K562 (cell line): Measurements from ENCODE around the gene MAST3. TPM values are rescaled to one million over a fixed set of nuclear protein-coding genes. Genes with fewer than 3 reads are reported as not detected.
A peak's percentile ranks its signal among the peaks of the same experiment; 100 is the strongest.

Experiments
- ARNT ChIP-seq, 2 experiments: fragments of 450-650 bp; IDR thresholded peaks; 2 replicates each; pipeline ENCODE4 v1.6.1; 2016; ENCODE audit warnings: mild to moderate bottlenecking in 1 of 2
- CC2D1A ChIP-seq: fragments of 450-650 bp; IDR thresholded peaks from 2 replicates; pipeline ENCODE4 v1.6.1; 2017; ENCODE audit warnings: mild to moderate bottlenecking
- DPF2 ChIP-seq: fragments of 450-650 bp; IDR thresholded peaks from 2 replicates; pipeline ENCODE4 v1.6.1; 2016
- ELF1 ChIP-seq: fragments of 200-800 bp; sonication (Bioruptor generic); IDR thresholded peaks from 2 replicates; pipeline ENCODE4 v1.6.1; 2016; ENCODE audit warnings: missing genetic modification characterization, missing compliant biosample characterization
- ELF2 ChIP-seq: fragments of 250-450 bp; sonication (Bioruptor Pico); IDR thresholded peaks from 2 replicates; pipeline ENCODE4 v1.5.0; 2021; ENCODE audit warnings: mild to moderate bottlenecking
- ERF ChIP-seq: fragments of 450-650 bp; formaldehyde crosslinking; IDR thresholded peaks from 2 replicates; pipeline ENCODE4 v1.4.0; 2020; ENCODE audit warnings: mild to moderate bottlenecking, mixed read lengths
- GTF2F1 ChIP-seq: IDR thresholded peaks from 2 replicates; pipeline ENCODE4 v1.6.1; 2011; ENCODE audit warnings: low read depth, low read length, improper control_type of control experiment
- HDAC1 ChIP-seq, 2 experiments: fragments of 450-650 bp; IDR thresholded peaks; 2 replicates each; pipeline ENCODE4 v1.6.1; 2016 to 2017; ENCODE audit warnings: inconsistent platforms in 1 of 2, mild to moderate bottlenecking in 1 of 2, moderate library complexity in 1 of 2
- MAZ ChIP-seq, 2 experiments: fragments of 450-650 bp in 1 of 2; sonication (generic) in 1 of 2; formaldehyde crosslinking; IDR thresholded peaks in 1 of 2; conservative IDR thresholded peaks in 1 of 2; 2 replicates each; pipeline versions ENCODE4 v1.4.0 to v1.5.0; 2020; ENCODE audit warnings: mild to moderate bottlenecking in 1 of 2, missing genetic modification reagents in 1 of 2
- MBD2 ChIP-seq: sonication (generic); IDR thresholded peaks from 2 replicates; pipeline ENCODE4 v1.6.1; 2016; ENCODE audit warnings: low read depth, borderline replicate concordance
- NR2F6 ChIP-seq: fragments of 450-650 bp; formaldehyde crosslinking; IDR thresholded peaks from 2 replicates; pipeline ENCODE4 v1.4.0; 2020; ENCODE audit warnings: mild to moderate bottlenecking
- POLR2G ChIP-seq: fragments of 200-400 bp; formaldehyde crosslinking; IDR thresholded peaks from 2 replicates; pipeline ENCODE4 v1.6.1; 2017; ENCODE audit warnings: low read depth, mild to moderate bottlenecking, antibody characterized with exemption, low read length, moderate library complexity
- RAD21 ChIP-seq, 2 experiments: fragments of 250-450 bp in 1 of 2; fragments of 450-650 bp in 1 of 2; sonication (Bioruptor Pico) in 1 of 2; formaldehyde crosslinking in 1 of 2; IDR thresholded peaks in 1 of 2; conservative IDR thresholded peaks in 1 of 2; 2 replicates each; pipeline versions ENCODE4 v1.4.0 to v1.8.0; 2020 to 2022; ENCODE audit warnings: mild to moderate bottlenecking in 2 of 2, moderate library complexity in 1 of 2
- SETDB1 ChIP-seq: IDR thresholded peaks from one replicate; pipeline ENCODE4 v1.6.1; 2012; ENCODE audit warnings: low read length, control low read depth, inconsistent platforms
- SMC3 ChIP-seq: conservative IDR thresholded peaks from 2 replicates; pipeline ENCODE4 v1.6.1; 2011; ENCODE audit warnings: low read depth, low read length, improper control_type of control experiment; ENCODE audit not compliant: insufficient read depth
- SPI1 ChIP-seq: IDR thresholded peaks from 2 replicates; pipeline ENCODE4 v1.6.1; 2011; ENCODE audit warnings: low read depth, low read length, control low read depth, borderline replicate concordance
- ZNF224 ChIP-seq: sonication (generic); formaldehyde crosslinking; IDR thresholded peaks from 2 replicates; pipeline ENCODE4 v1.8.0; 2022; ENCODE audit warnings: mild to moderate bottlenecking, missing genetic modification reagents
- polyA plus RNA-seq, 8 experiments: library from polyadenylated mRNA; depleted of rRNA in 4 of 8; stranded (reverse) in 5 of 8; unstranded in 3 of 8; fragments of >200 nt; fragmentation: Nextera tagmentation in 2 of 8; fragmentation: Illumina TruSeq in 1 of 8; extraction: Ambion mirVana in 2 of 8; extraction: Trizol in 1 of 8; gene quantifications; 2 replicates each; pipeline versions ENCODE4 v1.2.1 to v1.2.3, GENCODE V29; 2011 to 2014; ENCODE audit warnings: inconsistent platforms in 1 of 8, missing spikeins in 1 of 8
- total RNA-seq, 7 experiments: library from RNA; depleted of rRNA in 6 of 7; stranded (reverse); fragments of >200 nt in 6 of 7; fragmentation: Illumina TruSeq in 2 of 7; extraction: Trizol in 2 of 7; gene quantifications; 2 replicates each; pipeline versions ENCODE4 v1.2.1 to v1.2.3, GENCODE V29; 2011 to 2021; ENCODE audit warnings: low replicate concordance in 1 of 7
- TF ChIP-seq, protein P1 (sequence below): fragments of 250-450 bp; sonication (Bioruptor Pico); IDR thresholded peaks from 2 replicates; pipeline ENCODE4 v1.4.0; 2020; ENCODE audit warnings: borderline replicate concordance
- TF ChIP-seq, protein P2 (sequence below): fragments of 450-650 bp; IDR thresholded peaks from 2 replicates; pipeline ENCODE4 v1.6.1; 2016
- TF ChIP-seq, protein P3 (sequence below): fragments of 450-650 bp; IDR thresholded peaks from 2 replicates; pipeline ENCODE4 v1.6.1; 2014; ENCODE audit warnings: low read depth, mild to moderate bottlenecking, moderate library complexity, borderline replicate concordance
- TF ChIP-seq, protein P4 (sequence below): fragments of 450-650 bp; formaldehyde crosslinking; IDR thresholded peaks from 2 replicates; pipeline ENCODE4 v1.4.0; 2020; ENCODE audit warnings: mild to moderate bottlenecking, moderate library complexity
- TF ChIP-seq, protein P5 (sequence below): fragments of 250-450 bp; sonication (Bioruptor Pico); IDR thresholded peaks from 2 replicates; pipeline ENCODE4 v1.5.0; 2020; ENCODE audit warnings: mild to moderate bottlenecking

Gene MAST3
- total and polyA plus RNA-seq, 9 of the 15 experiments (the other 6 are each of a cell fraction or from before 2014, with no cell fraction given), result 0.94 to 9.9 (median 2.4) TPM

DNA sequence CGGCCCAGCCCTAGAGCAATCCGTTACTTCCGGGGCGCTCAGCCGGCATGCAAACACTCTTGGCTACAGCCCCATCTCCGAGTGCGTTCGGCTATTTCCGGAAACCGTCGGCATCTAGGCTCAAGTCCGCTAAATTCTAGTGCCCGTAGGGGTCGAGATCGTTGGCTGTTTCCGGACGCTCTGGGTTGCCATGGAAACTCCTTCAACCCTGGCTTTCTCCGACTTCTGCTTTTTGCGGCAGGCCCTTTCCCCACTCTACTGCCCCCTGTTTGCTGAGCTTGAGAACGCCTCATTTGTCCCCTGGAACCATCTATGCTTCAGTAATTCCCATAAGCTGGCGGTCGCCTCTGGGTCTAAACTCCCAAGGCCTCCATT is 54.9 kb downstream of the MAST3 start (continued):
- TF ChIP-seq, protein P1, sequence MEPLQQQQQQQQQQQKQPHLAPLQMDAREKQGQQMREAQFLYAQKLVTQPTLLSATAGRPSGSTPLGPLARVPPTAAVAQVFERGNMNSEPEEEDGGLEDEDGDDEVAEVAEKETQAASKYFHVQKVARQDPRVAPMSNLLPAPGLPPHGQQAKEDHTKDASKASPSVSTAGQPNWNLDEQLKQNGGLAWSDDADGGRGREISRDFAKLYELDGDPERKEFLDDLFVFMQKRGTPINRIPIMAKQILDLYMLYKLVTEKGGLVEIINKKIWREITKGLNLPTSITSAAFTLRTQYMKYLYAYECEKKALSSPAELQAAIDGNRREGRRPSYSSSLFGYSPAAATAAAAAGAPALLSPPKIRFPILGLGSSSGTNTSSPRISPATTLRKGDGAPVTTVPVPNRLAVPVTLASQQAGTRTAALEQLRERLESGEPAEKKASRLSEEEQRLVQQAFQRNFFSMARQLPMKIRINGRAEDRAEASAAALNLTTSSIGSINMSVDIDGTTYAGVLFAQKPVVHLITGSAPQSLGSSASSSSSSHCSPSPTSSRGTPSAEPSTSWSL (CRISPR knock-in tag), result no peak
- TF ChIP-seq, protein P2, sequence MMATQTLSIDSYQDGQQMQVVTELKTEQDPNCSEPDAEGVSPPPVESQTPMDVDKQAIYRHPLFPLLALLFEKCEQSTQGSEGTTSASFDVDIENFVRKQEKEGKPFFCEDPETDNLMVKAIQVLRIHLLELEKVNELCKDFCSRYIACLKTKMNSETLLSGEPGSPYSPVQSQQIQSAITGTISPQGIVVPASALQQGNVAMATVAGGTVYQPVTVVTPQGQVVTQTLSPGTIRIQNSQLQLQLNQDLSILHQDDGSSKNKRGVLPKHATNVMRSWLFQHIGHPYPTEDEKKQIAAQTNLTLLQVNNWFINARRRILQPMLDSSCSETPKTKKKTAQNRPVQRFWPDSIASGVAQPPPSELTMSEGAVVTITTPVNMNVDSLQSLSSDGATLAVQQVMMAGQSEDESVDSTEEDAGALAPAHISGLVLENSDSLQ, result peak; percentile 72
- TF ChIP-seq SMC3, result 0 out of 2 replicates have a peak, but pooled peaks have one; percentile 18
- TF ChIP-seq, protein P3, sequence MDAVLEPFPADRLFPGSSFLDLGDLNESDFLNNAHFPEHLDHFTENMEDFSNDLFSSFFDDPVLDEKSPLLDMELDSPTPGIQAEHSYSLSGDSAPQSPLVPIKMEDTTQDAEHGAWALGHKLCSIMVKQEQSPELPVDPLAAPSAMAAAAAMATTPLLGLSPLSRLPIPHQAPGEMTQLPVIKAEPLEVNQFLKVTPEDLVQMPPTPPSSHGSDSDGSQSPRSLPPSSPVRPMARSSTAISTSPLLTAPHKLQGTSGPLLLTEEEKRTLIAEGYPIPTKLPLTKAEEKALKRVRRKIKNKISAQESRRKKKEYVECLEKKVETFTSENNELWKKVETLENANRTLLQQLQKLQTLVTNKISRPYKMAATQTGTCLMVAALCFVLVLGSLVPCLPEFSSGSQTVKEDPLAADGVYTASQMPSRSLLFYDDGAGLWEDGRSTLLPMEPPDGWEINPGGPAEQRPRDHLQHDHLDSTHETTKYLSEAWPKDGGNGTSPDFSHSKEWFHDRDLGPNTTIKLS, result no peak; the same call in 1 of the 2 replicates
- TF ChIP-seq ERF, result no peak
- 0 out of 2 replicates have a peak, but pooled peaks have one; percentile 49 for TF ChIP-seq NR2F6 (CRISPR knock-in tag)
- TF ChIP-seq SETDB1, result no peak
- TF ChIP-seq, protein P4, sequence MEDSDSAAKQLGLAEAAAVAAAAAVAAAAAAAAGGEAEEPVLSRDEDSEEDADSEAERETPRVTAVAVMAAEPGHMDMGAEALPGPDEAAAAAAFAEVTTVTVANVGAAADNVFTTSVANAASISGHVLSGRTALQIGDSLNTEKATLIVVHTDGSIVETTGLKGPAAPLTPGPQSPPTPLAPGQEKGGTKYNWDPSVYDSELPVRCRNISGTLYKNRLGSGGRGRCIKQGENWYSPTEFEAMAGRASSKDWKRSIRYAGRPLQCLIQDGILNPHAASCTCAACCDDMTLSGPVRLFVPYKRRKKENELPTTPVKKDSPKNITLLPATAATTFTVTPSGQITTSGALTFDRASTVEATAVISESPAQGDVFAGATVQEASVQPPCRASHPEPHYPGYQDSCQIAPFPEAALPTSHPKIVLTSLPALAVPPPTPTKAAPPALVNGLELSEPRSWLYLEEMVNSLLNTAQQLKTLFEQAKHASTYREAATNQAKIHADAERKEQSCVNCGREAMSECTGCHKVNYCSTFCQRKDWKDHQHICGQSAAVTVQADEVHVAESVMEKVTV (CRISPR knock-in tag), result peak; percentile 100
- peak; percentile 99 for TF ChIP-seq SPI1
- peak; percentile 83 for TF ChIP-seq ELF2 (CRISPR knock-in tag)
- peak; percentile 18; the same call in 1 of the 2 replicates for TF ChIP-seq CC2D1A
- peak in 1 of 2 experiments; percentile 77; a peak in 2 of 4 replicates for TF ChIP-seq HDAC1 (IDR thresholded peaks at IDR 0.05)
- TF ChIP-seq MAZ (CRISPR knock-in tag; conservative IDR thresholded peaks at IDR 0.05 in 1 of 2, IDR thresholded peaks at IDR 0.05 in 1 of 2), result peak in 1 of 2 experiments; percentile 69; a peak in 3 of 4 replicates
- peak; percentile 60 for TF ChIP-seq POLR2G
- TF ChIP-seq ZNF224 (CRISPR knock-in tag), result no peak
- TF ChIP-seq GTF2F1, result 0 out of 2 replicates have a peak, but pooled peaks have one; percentile 10
- peak; percentile 44 to 50 for TF ChIP-seq RAD21 (CRISPR knock-in tag; conservative IDR thresholded peaks at IDR 0.05 in 1 of 2, IDR thresholded peaks at IDR 0.05 in 1 of 2)
- peak; percentile 55; the same call in 1 of the 2 replicates for TF ChIP-seq DPF2
- TF ChIP-seq, protein P5, sequence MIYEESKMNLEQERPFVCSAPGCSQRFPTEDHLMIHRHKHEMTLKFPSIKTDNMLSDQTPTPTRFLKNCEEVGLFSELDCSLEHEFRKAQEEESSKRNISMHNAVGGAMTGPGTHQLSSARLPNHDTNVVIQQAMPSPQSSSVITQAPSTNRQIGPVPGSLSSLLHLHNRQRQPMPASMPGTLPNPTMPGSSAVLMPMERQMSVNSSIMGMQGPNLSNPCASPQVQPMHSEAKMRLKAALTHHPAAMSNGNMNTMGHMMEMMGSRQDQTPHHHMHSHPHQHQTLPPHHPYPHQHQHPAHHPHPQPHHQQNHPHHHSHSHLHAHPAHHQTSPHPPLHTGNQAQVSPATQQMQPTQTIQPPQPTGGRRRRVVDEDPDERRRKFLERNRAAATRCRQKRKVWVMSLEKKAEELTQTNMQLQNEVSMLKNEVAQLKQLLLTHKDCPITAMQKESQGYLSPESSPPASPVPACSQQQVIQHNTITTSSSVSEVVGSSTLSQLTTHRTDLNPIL, result no peak
- TF ChIP-seq MBD2, result 0 out of 2 replicates have a peak, but pooled peaks have one; percentile 18
- TF ChIP-seq ELF1 (tag), result peak; percentile 88
- TF ChIP-seq ARNT (IDR thresholded peaks at IDR 0.05), result peak in 1 of 2 experiments; percentile 79; a peak in 2 of 4 replicates
